Suprapubic skin (tissue), 4 donors: Measurements from ENCODE around the gene BACE1. TPM values are rescaled to one million over a fixed set of nuclear protein-coding genes. Genes with fewer than 3 reads are reported as not detected.
A peak's percentile ranks its signal among the peaks of the same experiment; 100 is the strongest.
"Not testable (repeated sequence)": the region's sequence is repeated elsewhere in the genome, so short reads cannot be mapped to it uniquely, and the experiment has no call there.

Experiments
- DNase-seq, 2 donors: peaks; one replicate each; pipeline ENCODE4 v3.0.0-alpha.2; 2019; ENCODE audit warnings: low spot score in 2 of 2
- H3K27ac ChIP-seq: fragments of 200-600 bp; sonication (generic); one replicate; pipeline ENCODE4 v1.5.1; 2019
- H3K27me3 ChIP-seq: fragments of 200-600 bp; sonication (generic); one replicate; pipeline ENCODE4 v1.5.1; 2019
- H3K36me3 ChIP-seq: fragments of 200-600 bp; sonication (generic); one replicate; pipeline ENCODE4 v1.5.1; 2019
- H3K4me1 ChIP-seq: fragments of 200-600 bp; sonication (generic); one replicate; pipeline ENCODE4 v1.5.1; 2019
- H3K4me3 ChIP-seq: fragments of 200-600 bp; sonication (generic); one replicate; pipeline ENCODE4 v1.5.1; 2019; ENCODE audit warnings: mild to moderate bottlenecking
- H3K9me3 ChIP-seq: fragments of 200-600 bp; sonication (generic); one replicate; pipeline ENCODE4 v1.5.1; 2019
- EP300 ChIP-seq: sonication (generic); formaldehyde crosslinking; IDR thresholded peaks from one replicate; pipeline ENCODE4 v1.6.1; 2017; ENCODE audit warnings: antibody characterized with exemption
- POLR2A ChIP-seq, 2 donors: fragments of 450-650 bp; IDR thresholded peaks; one replicate each; pipeline ENCODE4 v1.6.1; 2017; ENCODE audit warnings: antibody characterized with exemption in 2 of 2, mild to moderate bottlenecking in 2 of 2, moderate library complexity in 2 of 2
- POLR2AphosphoS5 ChIP-seq, 3 donors: sonication (generic); formaldehyde crosslinking; IDR thresholded peaks; one replicate each; pipeline ENCODE4 v1.6.1; 2017; ENCODE audit warnings: antibody characterized with exemption in 3 of 3
- whole genome bisulfite sequencing: methylation state at CpG from one replicate; pipeline ENCODE4 v1.1.5; 2018; 5-methylcytosine and 5-hydroxymethylcytosine counted together
- total RNA-seq, 4 donors: library from RNA; depleted of rRNA; stranded (reverse); fragments of >200 nt; gene quantifications; one replicate each; pipeline ENCODE4 v1.1.0, GENCODE V29; 2016
- TF ChIP-seq, protein P1 (sequence below), 2 donors: fragments of 200-600 bp in 1 of 2; fragments of 450-650 bp in 1 of 2; sonication (generic) in 1 of 2; IDR thresholded peaks; one replicate each; pipeline ENCODE4 v1.5.1; 2016 to 2019; ENCODE audit warnings: antibody characterized with exemption in 2 of 2, mild to moderate bottlenecking in 1 of 2, moderate library complexity in 1 of 2

The BACE1 gene
- total RNA-seq, 4 donors from 2014 or later: 13.8 to 35.6 (median 18.0) TPM

DNA sequence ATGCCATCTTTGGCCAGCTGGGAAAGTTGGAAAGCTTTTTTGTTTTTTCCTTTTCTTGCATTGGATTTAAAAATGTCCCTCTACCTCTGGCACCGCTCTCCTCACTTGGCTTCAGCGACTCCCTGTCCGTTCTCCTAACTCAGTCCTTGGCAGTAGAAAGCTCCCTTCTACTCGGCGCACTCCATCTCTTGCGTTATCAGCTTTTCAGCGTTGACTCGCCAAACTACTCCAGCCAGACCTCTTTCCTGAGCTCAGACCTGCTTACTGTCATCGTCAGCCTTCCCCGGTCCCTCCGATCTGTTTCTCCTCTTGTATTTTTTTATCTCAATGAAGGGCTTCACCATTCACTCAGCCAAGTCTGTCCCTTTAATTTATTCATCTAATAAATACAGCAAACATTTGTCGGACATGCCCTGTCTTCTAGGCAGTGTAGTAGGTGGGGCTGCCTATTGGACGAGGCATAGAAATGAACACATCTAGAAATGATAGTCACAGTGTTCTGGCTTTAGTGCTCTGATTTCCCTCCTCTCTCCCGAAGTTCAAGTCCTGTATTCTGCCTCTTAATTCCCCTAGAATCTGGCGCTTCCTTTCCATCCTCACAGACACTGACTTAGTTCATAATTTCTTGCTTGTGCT, 12.4 kb upstream of the BACE1 start:
- TF ChIP-seq POLR2A (IDR thresholded peaks at IDR 0.05) (no peak), POLR2AphosphoS5 (IDR thresholded peaks at IDR 0.05) (no peak), EP300 (no peak)
- TF ChIP-seq, protein P1, sequence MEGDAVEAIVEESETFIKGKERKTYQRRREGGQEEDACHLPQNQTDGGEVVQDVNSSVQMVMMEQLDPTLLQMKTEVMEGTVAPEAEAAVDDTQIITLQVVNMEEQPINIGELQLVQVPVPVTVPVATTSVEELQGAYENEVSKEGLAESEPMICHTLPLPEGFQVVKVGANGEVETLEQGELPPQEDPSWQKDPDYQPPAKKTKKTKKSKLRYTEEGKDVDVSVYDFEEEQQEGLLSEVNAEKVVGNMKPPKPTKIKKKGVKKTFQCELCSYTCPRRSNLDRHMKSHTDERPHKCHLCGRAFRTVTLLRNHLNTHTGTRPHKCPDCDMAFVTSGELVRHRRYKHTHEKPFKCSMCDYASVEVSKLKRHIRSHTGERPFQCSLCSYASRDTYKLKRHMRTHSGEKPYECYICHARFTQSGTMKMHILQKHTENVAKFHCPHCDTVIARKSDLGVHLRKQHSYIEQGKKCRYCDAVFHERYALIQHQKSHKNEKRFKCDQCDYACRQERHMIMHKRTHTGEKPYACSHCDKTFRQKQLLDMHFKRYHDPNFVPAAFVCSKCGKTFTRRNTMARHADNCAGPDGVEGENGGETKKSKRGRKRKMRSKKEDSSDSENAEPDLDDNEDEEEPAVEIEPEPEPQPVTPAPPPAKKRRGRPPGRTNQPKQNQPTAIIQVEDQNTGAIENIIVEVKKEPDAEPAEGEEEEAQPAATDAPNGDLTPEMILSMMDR (IDR thresholded peaks at IDR 0.05): no peak
- peak in 1 of 2 donors; percentile 74 for DNase-seq
- Histone ChIP-seq H3K27ac (peak overlapping the region; percentile 80), H3K9me3 (no peaks in the 10 kb centered on the region), H3K4me3 (peak overlapping the region; percentile 69), H3K36me3 (no peaks in the 10 kb centered on the region), H3K27me3 (no peaks in the 10 kb centered on the region), H3K4me1 (peaks cover 16% of the 10 kb centered on the region)
- whole genome bisulfite sequencing: 6% methylated on average over 15 of the region's 15 CpGs

DNA sequence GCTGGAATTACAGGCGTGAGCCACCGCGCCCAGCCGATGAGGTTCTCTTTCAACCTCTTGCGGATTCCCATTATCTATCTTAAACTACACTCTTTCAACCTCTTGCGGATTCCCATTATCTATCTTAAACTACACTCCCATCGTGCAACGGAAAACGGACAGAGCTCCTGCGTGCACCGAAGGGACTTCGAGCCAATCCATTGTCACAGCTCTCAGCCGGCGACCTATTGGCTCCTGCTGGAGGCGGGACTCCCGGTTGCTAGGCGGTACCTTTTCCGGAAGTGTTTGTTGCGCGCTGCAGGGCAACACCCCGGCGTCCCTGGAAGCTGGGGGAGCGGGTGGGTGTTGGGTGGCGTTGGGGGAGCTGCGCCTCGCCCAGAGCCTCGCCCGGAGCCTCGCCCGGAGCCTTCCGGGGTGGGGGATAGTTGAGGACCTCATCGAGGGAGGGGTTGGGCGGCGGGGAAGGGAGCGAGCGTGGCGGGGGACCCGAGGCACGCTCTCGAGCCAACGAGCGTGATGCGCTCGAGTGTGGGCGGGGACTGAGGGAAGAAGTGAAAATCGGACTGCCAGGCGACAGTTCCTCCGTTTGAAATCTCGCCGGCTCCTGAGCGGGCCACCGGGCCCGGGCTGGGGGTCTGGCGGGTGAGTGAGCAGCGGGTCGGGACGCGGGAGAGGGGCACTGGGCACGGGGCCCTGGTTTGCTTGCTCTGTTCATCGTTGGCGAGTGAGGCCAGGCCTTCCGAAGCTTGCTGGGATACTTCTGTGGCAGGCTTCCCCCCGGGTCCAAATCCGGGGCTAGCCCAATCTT, 11.7 kb upstream of the BACE1 start, which contains the start of gene CEP164:
TSS of gene CEP164 (plus strand) at position 288 of the 808 bp plus-strand sequence. CDS start 10,733 bp downstream, outside the sequence.
- WGBS: 1% methylated on average over 43 of the region's 64 CpGs
- peak; percentile 98 for DNase-seq
- Histone ChIP-seq H3K27me3 (no peaks in the 10 kb centered on the region), H3K36me3 (no peaks in the 10 kb centered on the region), H3K4me3 (peak within 1 kb of the TSS; percentile 69), H3K4me1 (peaks cover 16% of the 10 kb centered on the region), H3K9me3 (no peaks in the 10 kb centered on the region), H3K27ac (peak within 1 kb of the TSS; percentile 80)
- TF ChIP-seq POLR2AphosphoS5 (IDR thresholded peaks at IDR 0.05) (peak in 1 of 3 donors; percentile 29), POLR2A (IDR thresholded peaks at IDR 0.05) (peak in 1 of 2 donors; percentile 23), EP300 (no peak)
- TF ChIP-seq, protein P1 (IDR thresholded peaks at IDR 0.05): no peak

DNA sequence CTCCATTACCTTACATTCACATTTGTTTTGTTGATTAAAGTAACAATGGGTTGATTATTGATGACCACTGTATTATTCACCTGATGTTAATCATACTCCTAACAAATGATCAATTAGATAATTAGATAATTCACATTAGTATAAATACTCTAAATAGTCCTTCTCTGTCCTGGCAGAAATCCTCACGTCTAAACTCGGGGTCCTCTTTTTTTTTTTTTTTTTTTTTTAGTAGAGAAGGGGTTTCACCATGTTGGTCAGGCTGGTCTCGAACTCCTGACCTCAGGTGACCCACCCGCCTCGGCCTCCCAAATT, 11.2 kb upstream of the BACE1 start:
- not testable (repeated sequence) for H3K36me3 ChIP-seq, H3K9me3 ChIP-seq, DNase-seq, H3K27ac ChIP-seq, H3K27me3 ChIP-seq
- 8% methylated on average over 5 of the region's 5 CpGs for WGBS
- H3K4me3 ChIP-seq: peak overlapping the region; percentile 69
- peaks cover 16% of the 10 kb centered on the region for H3K4me1 ChIP-seq

DNA sequence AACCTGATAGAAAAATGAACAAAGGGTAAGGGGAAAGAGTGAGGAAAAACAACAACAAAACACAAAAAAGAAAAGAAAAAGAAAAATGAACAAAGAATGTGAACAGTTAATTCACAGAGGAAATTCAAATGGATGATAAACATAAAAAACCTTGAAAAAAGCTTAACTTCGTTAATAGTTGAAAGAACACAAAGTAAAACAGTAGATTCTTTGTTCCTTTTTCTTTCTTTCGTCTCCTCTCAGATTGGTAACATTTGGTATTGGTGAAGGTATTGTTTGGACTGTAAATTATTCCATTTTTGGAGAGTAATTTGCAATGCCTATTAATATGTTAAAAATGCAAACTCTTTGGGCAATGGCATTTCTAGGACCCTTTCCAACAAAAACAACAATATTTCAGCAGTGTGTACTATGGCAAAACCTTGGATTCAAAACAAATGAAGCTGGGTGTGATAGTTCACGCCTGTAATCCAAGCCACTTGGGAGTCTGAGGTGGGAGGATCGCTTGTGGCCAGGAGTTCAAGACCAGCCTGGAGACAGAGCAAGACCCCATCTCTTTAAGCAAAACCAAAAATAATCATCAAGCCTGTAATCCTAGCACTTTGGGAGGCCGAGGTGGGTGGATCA, 3.3 kb upstream of the BACE1 start:
- no peak for DNase-seq
- no peak overlapping the region for H3K4me3 ChIP-seq
- H3K27me3 ChIP-seq: no peaks in the 10 kb centered on the region
- 71% methylated on average over 5 of the region's 5 CpGs for WGBS
- H3K4me1 ChIP-seq: peaks cover 23% of the 10 kb centered on the region
- no peaks in the 10 kb centered on the region for H3K9me3 ChIP-seq
- no peaks in the 10 kb centered on the region for H3K36me3 ChIP-seq
- TF ChIP-seq POLR2A (IDR thresholded peaks at IDR 0.05) (no peak), POLR2AphosphoS5 (IDR thresholded peaks at IDR 0.05) (no peak), EP300 (no peak)
- TF ChIP-seq, protein P1 (IDR thresholded peaks at IDR 0.05): no peak
- no peak overlapping the region for H3K27ac ChIP-seq

DNA sequence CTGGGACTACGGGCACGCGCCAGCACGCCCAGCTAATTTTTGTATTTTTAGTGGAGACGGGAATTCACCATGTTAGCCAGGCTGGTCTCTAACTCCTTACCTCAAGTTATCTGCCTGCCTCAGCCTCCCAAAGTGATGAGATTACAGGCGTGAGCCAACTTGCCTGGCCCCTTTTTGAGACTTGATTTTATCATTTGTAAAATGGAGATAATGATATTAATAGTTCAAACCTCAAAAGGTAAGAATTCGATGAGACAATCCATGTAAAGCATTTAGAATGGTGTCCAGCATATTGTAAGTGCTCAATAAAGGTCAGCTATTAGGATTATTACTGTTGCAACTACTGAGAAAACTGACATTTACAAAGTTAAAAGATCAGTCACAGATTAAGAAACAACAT, 2.7 kb upstream of the BACE1 start:
- H3K36me3 ChIP-seq: no peaks in the 10 kb centered on the region
- TF ChIP-seq POLR2AphosphoS5 (IDR thresholded peaks at IDR 0.05) (no peak), POLR2A (IDR thresholded peaks at IDR 0.05) (no peak)
- 80% methylated on average over 7 of the region's 7 CpGs for WGBS
- no peak overlapping the region for H3K4me3 ChIP-seq
- peaks cover 28% of the 10 kb centered on the region for H3K4me1 ChIP-seq
- no peaks in the 10 kb centered on the region for H3K27me3 ChIP-seq
- DNase-seq: no peak
- H3K27ac ChIP-seq: no peak overlapping the region
- no peaks in the 10 kb centered on the region for H3K9me3 ChIP-seq
